ENCODE measurements around the gene APOC1. TPM values are rescaled to one million over a fixed set of nuclear protein-coding genes. Genes with fewer than 3 reads are reported as not detected.

The APOC1 gene
- total RNA-seq, 1 experiment from 2014 or later: 31.1 TPM

GRCh38 chr19:44894946-44895345 is 19.5 kb upstream of the APOC1 start:
- no TSS peak for BruUV-seq (replicated peaks)
- Histone ChIP-seq H4K20me1 (ENCODE audit: insufficient read depth) (peaks cover 44% of the 10 kb centered on the region), H3K27ac (no peak overlapping the region), H3K27me3 (ENCODE audit: insufficient read depth, low read depth) (no peaks in the 10 kb centered on the region), H3K36me3 (ENCODE audit: low read depth) (peaks cover 46% of the 10 kb centered on the region), H3K4me3 (no peak overlapping the region), H3K9me2 (ENCODE audit: insufficient read depth) (no peaks in the 10 kb centered on the region), H3K9me3 (ENCODE audit: insufficient read depth, low read depth) (no peaks in the 10 kb centered on the region), H3F3A (ENCODE audit: insufficient read depth, low read depth) (peaks cover 44% of the 10 kb centered on the region), H3K4me2 (no peak overlapping the region), H3K4me1 (replicated peaks; ENCODE audit: insufficient read depth) (peaks cover 11% of the 10 kb centered on the region), H3K79me2 (ENCODE audit: low read depth) (peaks cover 50% of the 10 kb centered on the region), H2AFZ (no peak overlapping the region)
- intact Hi-C loops (cut with micrococcal nuclease; ENCODE audit: unreplicated experiment): no loop called here
- ChIA-PET POLR2A (ENCODE audit: unreplicated experiment) (no interaction called here), CTCF (no interaction called here)
- TF ChIP-seq EZH2 (IDR thresholded peaks at IDR 0.05; ENCODE audit: low read depth): no peak
- TF ChIP-seq, protein P1, sequence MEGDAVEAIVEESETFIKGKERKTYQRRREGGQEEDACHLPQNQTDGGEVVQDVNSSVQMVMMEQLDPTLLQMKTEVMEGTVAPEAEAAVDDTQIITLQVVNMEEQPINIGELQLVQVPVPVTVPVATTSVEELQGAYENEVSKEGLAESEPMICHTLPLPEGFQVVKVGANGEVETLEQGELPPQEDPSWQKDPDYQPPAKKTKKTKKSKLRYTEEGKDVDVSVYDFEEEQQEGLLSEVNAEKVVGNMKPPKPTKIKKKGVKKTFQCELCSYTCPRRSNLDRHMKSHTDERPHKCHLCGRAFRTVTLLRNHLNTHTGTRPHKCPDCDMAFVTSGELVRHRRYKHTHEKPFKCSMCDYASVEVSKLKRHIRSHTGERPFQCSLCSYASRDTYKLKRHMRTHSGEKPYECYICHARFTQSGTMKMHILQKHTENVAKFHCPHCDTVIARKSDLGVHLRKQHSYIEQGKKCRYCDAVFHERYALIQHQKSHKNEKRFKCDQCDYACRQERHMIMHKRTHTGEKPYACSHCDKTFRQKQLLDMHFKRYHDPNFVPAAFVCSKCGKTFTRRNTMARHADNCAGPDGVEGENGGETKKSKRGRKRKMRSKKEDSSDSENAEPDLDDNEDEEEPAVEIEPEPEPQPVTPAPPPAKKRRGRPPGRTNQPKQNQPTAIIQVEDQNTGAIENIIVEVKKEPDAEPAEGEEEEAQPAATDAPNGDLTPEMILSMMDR (conservative IDR thresholded peaks at IDR 0.05): no peak
- DNase-seq: no peak

GRCh38 chr19:44897835-44898234 is 16.6 kb upstream of the APOC1 start:
- DNase-seq: no peak
- Histone ChIP-seq H3K79me2 (ENCODE audit: low read depth) (peaks cover 33% of the 10 kb centered on the region), H2AFZ (no peak overlapping the region), H4K20me1 (ENCODE audit: insufficient read depth) (peaks cover 38% of the 10 kb centered on the region), H3K9me2 (ENCODE audit: insufficient read depth) (no peaks in the 10 kb centered on the region), H3K36me3 (ENCODE audit: low read depth) (peaks cover 58% of the 10 kb centered on the region), H3K9me3 (ENCODE audit: insufficient read depth, low read depth) (no peaks in the 10 kb centered on the region), H3K4me1 (replicated peaks; ENCODE audit: insufficient read depth) (peaks cover 3% of the 10 kb centered on the region; the same call in 1 of the 2 replicates), H3K4me3 (no peak overlapping the region), H3K27me3 (ENCODE audit: insufficient read depth, low read depth) (no peaks in the 10 kb centered on the region), H3K27ac (no peak overlapping the region), H3F3A (ENCODE audit: insufficient read depth, low read depth) (peaks cover 63% of the 10 kb centered on the region), H3K4me2 (no peak overlapping the region)
- CTCF ChIA-PET: no interaction called here
- TF ChIP-seq, protein P1 (conservative IDR thresholded peaks at IDR 0.05): no peak
- intact Hi-C loops (cut with micrococcal nuclease; ENCODE audit: unreplicated experiment): no loop called here
- no TSS peak for BruUV-seq (replicated peaks)
- POLR2A ChIA-PET (ENCODE audit: unreplicated experiment): interaction anchor here (0.7 kb wide), 1 partner anchor 94 kb away, joined by 13 read pairs; no protein-coding TSS in a partner anchor

DNA sequence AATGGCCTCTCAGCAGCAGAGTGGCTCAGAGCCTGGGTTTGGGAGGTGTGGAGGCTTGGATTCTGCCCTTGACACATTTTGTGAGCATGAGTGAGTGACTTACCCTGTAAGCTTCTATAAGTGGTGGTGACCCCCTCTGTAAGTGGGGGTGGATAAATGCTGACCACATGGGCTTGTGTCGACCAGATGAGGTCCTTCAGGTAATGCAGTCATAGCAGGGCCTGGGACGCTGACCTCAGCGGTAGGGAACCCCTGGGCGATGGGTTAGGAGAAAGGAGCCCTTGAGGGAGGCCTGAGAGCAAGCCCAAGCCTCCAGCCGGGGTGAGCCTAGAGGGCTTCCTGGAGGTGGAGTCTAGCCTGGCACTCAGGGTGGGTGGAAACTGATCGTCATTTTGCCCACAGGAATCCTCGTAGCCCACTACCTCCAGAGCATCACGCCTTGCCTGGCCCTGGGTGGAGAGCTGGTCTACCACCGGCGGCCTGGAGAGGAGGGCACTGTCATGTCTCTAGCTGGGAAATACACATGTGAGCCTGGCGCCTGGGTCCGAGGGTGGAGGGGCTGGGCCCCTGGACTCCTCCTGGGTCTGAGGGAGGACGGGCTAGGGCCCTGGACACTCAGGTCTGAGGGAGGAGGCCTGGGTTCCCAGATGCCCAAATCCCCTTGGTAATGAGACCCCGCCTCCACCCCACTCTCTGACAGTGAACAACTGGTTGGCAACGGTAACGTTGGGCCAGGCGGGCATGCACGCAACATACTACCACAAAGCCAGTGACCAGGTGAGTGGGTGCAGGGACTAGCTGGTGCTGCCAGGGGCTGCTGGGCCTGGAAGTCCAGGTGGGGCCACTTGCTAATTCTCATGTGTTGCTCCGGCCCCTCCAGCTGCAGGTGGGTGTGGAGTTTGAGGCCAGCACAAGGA is 13.8 kb upstream of the APOC1 start:
- DNase-seq: peak in 1 of 2 experiments; percentile 30
- intact Hi-C loops (cut with micrococcal nuclease; ENCODE audit: unreplicated experiment): loop anchor here (10.0 kb wide), 1 partner anchor 154 kb away; no protein-coding TSS in a partner anchor
- Histone ChIP-seq H2AFZ (no peak overlapping the region), H3K4me2 (no peak overlapping the region), H3K9me2 (ENCODE audit: insufficient read depth) (no peaks in the 10 kb centered on the region), H3K27me3 (ENCODE audit: insufficient read depth, low read depth) (no peaks in the 10 kb centered on the region), H3K4me1 (replicated peaks; ENCODE audit: insufficient read depth) (no peaks in the 10 kb centered on the region), H3K27ac (no peak overlapping the region), H3K79me2 (ENCODE audit: low read depth) (peaks cover 10% of the 10 kb centered on the region; the same call in 1 of the 2 replicates), H4K20me1 (ENCODE audit: insufficient read depth) (peaks cover 46% of the 10 kb centered on the region), H3K4me3 (no peak overlapping the region), H3K9me3 (ENCODE audit: insufficient read depth, low read depth) (no peaks in the 10 kb centered on the region), H3K36me3 (ENCODE audit: low read depth) (peaks cover 38% of the 10 kb centered on the region), H3F3A (ENCODE audit: insufficient read depth, low read depth) (peaks cover 63% of the 10 kb centered on the region)
- TF ChIP-seq, protein P1 (conservative IDR thresholded peaks at IDR 0.05): no peak
- no peak for TF ChIP-seq EZH2 (IDR thresholded peaks at IDR 0.05; ENCODE audit: low read depth)
- CTCF ChIA-PET: no interaction called here
- BruUV-seq (replicated peaks): no TSS peak
- POLR2A ChIA-PET (ENCODE audit: unreplicated experiment): interaction anchor here (0.6 kb wide), 1 partner anchor 54 kb away, joined by 3 read pairs; the partner anchor contains the start of gene NECTIN2

Data from PC-9 (cell line).